ENCODE data around the gene COL1A1. TPM values are rescaled to one million over a fixed set of nuclear protein-coding genes. Genes with fewer than 3 reads are reported as not detected.

COL1A1 gene
- total RNA-seq, 1 experiment from 2014 or later: 104 TPM

DNA sequence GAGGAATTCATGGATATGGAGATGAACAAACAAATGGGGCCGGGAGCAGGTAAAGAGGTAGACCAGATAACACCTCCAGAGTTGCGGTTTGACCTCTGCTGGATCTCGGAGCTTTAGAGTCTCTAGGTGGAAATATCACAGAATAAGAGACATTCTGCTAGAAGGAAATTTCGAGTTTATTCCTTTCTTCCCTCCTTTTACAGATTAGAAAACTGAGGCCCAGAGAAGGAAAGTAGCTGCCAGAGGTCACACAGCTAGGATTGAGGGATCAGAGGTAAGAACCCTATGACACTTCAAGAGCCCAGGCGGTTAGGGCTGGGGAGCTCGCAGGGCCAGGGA lies 7.7 kb upstream of the COL1A1 start:
- no peak overlapping the region for H4K8ac ChIP-seq (replicated peaks; ENCODE audit: insufficient read length, low read depth, low read length)
- no peak overlapping the region for H4K91ac ChIP-seq (ENCODE audit: insufficient read length, low read depth, low read length)
- H3K9me3 Mint-ChIP-seq: no peaks in the 10 kb centered on the region; a peak in 2 of 5 replicates
- H3K36me3 Mint-ChIP-seq (ENCODE audit: insufficient read depth in 1 of 3, low read depth in 3 of 3): no peaks in the 10 kb centered on the region; a peak in 1 of 7 replicates
- peaks cover 21% of the 10 kb centered on the region for H3K4me1 ChIP-seq (ENCODE audit: insufficient read depth, low read length)
- no peaks in the 10 kb centered on the region for H3K79me2 ChIP-seq (ENCODE audit: insufficient read depth, low read length)
- H4K20me1 ChIP-seq (ENCODE audit: control insufficient read depth, insufficient read depth, insufficient read length): no peaks in the 10 kb centered on the region
- H4K5ac ChIP-seq (ENCODE audit: insufficient read length, low read depth, low read length): no peak overlapping the region
- H2BK20ac ChIP-seq (ENCODE audit: low read depth, low read length, poor library complexity, severe bottlenecking): no peak overlapping the region
- H3K79me1 ChIP-seq (ENCODE audit: insufficient read depth, low read depth, low read length, poor library complexity, severe bottlenecking): no peaks in the 10 kb centered on the region
- H2BK120ac ChIP-seq (ENCODE audit: low read depth, low read length, poor library complexity, severe bottlenecking): no peak overlapping the region
- no peak overlapping the region for H3K4me2 ChIP-seq (ENCODE audit: insufficient read depth, insufficient read length, low read length)
- H2AK5ac ChIP-seq (ENCODE audit: insufficient read length, low read length): no peak overlapping the region
- H3K4me1 Mint-ChIP-seq: peaks cover 77 to 92% of the 10 kb centered on the region in 2 experiments
- no peak overlapping the region for H3K23ac ChIP-seq (ENCODE audit: insufficient read length, low read depth, low read length)
- peak overlapping the region in 1 of 2 experiments; percentile 41; a peak in 2 of 5 replicates for H3K4me3 Mint-ChIP-seq
- H3K4ac ChIP-seq (ENCODE audit: low read depth, low read length): no peak overlapping the region
- H3K9ac ChIP-seq (ENCODE audit: extremely low read depth, insufficient read length, low read length): no peak overlapping the region
- H3K14ac ChIP-seq (ENCODE audit: insufficient read depth, low read length): no peak overlapping the region
- DNase-seq: no peak
- H3K27me3 ChIP-seq (ENCODE audit: insufficient read depth, low read length): no peaks in the 10 kb centered on the region
- no peak overlapping the region for H3K56ac ChIP-seq (ENCODE audit: insufficient read length, low read depth, low read length)
- TF ChIP-seq, protein P1, sequence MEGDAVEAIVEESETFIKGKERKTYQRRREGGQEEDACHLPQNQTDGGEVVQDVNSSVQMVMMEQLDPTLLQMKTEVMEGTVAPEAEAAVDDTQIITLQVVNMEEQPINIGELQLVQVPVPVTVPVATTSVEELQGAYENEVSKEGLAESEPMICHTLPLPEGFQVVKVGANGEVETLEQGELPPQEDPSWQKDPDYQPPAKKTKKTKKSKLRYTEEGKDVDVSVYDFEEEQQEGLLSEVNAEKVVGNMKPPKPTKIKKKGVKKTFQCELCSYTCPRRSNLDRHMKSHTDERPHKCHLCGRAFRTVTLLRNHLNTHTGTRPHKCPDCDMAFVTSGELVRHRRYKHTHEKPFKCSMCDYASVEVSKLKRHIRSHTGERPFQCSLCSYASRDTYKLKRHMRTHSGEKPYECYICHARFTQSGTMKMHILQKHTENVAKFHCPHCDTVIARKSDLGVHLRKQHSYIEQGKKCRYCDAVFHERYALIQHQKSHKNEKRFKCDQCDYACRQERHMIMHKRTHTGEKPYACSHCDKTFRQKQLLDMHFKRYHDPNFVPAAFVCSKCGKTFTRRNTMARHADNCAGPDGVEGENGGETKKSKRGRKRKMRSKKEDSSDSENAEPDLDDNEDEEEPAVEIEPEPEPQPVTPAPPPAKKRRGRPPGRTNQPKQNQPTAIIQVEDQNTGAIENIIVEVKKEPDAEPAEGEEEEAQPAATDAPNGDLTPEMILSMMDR (conservative IDR thresholded peaks at IDR 0.05): no peak
- H3K9me3 ChIP-seq (ENCODE audit: control insufficient read depth, low read depth, low read length): no peaks in the 10 kb centered on the region
- no peak overlapping the region for H2BK15ac ChIP-seq (ENCODE audit: low read depth, low read length)
- H2AFZ ChIP-seq (ENCODE audit: low read length): no peak overlapping the region
- no peak overlapping the region for H2BK5ac ChIP-seq (ENCODE audit: insufficient read length, low read length)
- H2BK12ac ChIP-seq (ENCODE audit: insufficient read length, low read depth, low read length): no peak overlapping the region
- no peak overlapping the region for H3K18ac ChIP-seq (ENCODE audit: insufficient read length, low read depth, low read length)
- H3K27me3 Mint-ChIP-seq (ENCODE audit: low read depth): peaks cover 34% of the 10 kb centered on the region
- WGBS (ENCODE audit: extremely low coverage, insufficient read length, low lambda C conversion rate): no CpG with 5 or more reads among the region's 6 CpGs
- 0 out of 7 replicates have a peak overlapping the region, but pooled peaks of 1 of the 3 experiments have one; percentile 53 for H3K27ac Mint-ChIP-seq
- peaks cover 3% of the 10 kb centered on the region for H3K23me2 ChIP-seq (ENCODE audit: insufficient read length, low read depth, low read length, poor library complexity, severe bottlenecking)
- H3K27ac ChIP-seq (ENCODE audit: insufficient read length, low read depth, low read length): no peak overlapping the region
- H3T11ph ChIP-seq (ENCODE audit: low read length): no peak overlapping the region

Data from H9 (cell line).